ENCODE results near the gene CENPT. TPM values are rescaled to one million over a fixed set of nuclear protein-coding genes. Genes with fewer than 3 reads are reported as not detected.
"Not testable (repeated sequence)": the region's sequence is repeated elsewhere in the genome, so short reads cannot be mapped to it uniquely, and the experiment has no call there.

Gene CENPT
- total RNA-seq, 2 experiments from 2014 or later = 55.4 to 85.3 TPM

- peaks cover 6% of the 10 kb centered on the region; the same call in 1 of the 2 replicates for H3K36me3 ChIP-seq (ENCODE audit: insufficient read depth, low read length)
- H2AFZ ChIP-seq (ENCODE audit: low read length) = peak overlapping the region; percentile 87
- no peak for DNase-seq (ENCODE audit: low spot score)
- peak overlapping the region; percentile 99 for H3K4me3 ChIP-seq (ENCODE audit: low read depth, low read length, poor library complexity, severe bottlenecking)
- peaks cover 6% of the 10 kb centered on the region; the same call in 1 of the 2 replicates for H4K20me1 ChIP-seq (ENCODE audit: insufficient read depth, low read length)
- H3K4me1 ChIP-seq (ENCODE audit: insufficient read depth, low read length, poor library complexity, severe bottlenecking) = peaks cover 37% of the 10 kb centered on the region
- peaks cover 35% of the 10 kb centered on the region for H3K79me2 ChIP-seq (ENCODE audit: insufficient read depth, low read depth, low read length)
- H3K9me3 ChIP-seq (ENCODE audit: low read length) = no peaks in the 10 kb centered on the region
- POLR2A ChIA-PET = interaction anchor here (0.6 kb wide), 1 partner anchor 210 kb away, joined by 7 read pairs; no protein-coding TSS in a partner anchor
- H3K27ac ChIP-seq (ENCODE audit: low read depth, low read length, poor library complexity, severe bottlenecking) = no peak overlapping the region
- H3K9me2 ChIP-seq (ENCODE audit: insufficient read depth, low read length) = no peaks in the 10 kb centered on the region
- TF ChIP-seq CTCF (conservative IDR thresholded peaks at IDR 0.05; ENCODE audit: low read length) = no peak
- TF ChIP-seq EZH2phosphoT487 (IDR thresholded peaks at IDR 0.05; ENCODE audit: borderline replicate concordance, low read depth, low read length) = no peak
- CTCF ChIA-PET (ENCODE audit: unreplicated experiment) = no interaction called here
- no TSS peak for BruUV-seq (replicated peaks)
- H3K4me2 ChIP-seq (ENCODE audit: low read length) = peak overlapping the region; percentile 98
- intact Hi-C loops (cut with micrococcal nuclease; ENCODE audit: unreplicated experiment) = no loop called here
Observed at GRCh38 chr16:67841198-67841815, 6.2 kb downstream of the CENPT start.

- CTCF ChIA-PET (ENCODE audit: unreplicated experiment) = no interaction called here
- Histone ChIP-seq H3K9me3 (ENCODE audit: low read length) (no peaks in the 10 kb centered on the region), H4K20me1 (ENCODE audit: insufficient read depth, low read length) (no peaks in the 10 kb centered on the region), H3K4me2 (ENCODE audit: low read length) (no peak overlapping the region), H3K4me1 (ENCODE audit: insufficient read depth, low read length, poor library complexity, severe bottlenecking) (peaks cover 14% of the 10 kb centered on the region), H2AFZ (ENCODE audit: low read length) (no peak overlapping the region), H3K27ac (ENCODE audit: low read depth, low read length, poor library complexity, severe bottlenecking) (no peak overlapping the region), H3K4me3 (ENCODE audit: low read depth, low read length, poor library complexity, severe bottlenecking) (no peak overlapping the region), H3K79me2 (ENCODE audit: insufficient read depth, low read depth, low read length) (peaks cover 3% of the 10 kb centered on the region; the same call in 1 of the 2 replicates), H3K36me3 (ENCODE audit: insufficient read depth, low read length) (no peaks in the 10 kb centered on the region), H3K9me2 (ENCODE audit: insufficient read depth, low read length) (no peaks in the 10 kb centered on the region)
- DNase-seq (ENCODE audit: low spot score) = no peak
- POLR2A ChIA-PET = no interaction called here
- BruUV-seq (replicated peaks) = no TSS peak
- intact Hi-C loops (cut with micrococcal nuclease; ENCODE audit: unreplicated experiment) = no loop called here
- TF ChIP-seq CTCF (conservative IDR thresholded peaks at IDR 0.05; ENCODE audit: low read length) = no peak
Observed at GRCh38 chr16:67837811-67838210, 9.7 kb downstream of the CENPT start.

- CTCF ChIA-PET (ENCODE audit: unreplicated experiment); intact Hi-C loops (cut with micrococcal nuclease; ENCODE audit: unreplicated experiment); H3K36me3 ChIP-seq (ENCODE audit: insufficient read depth, low read length); DNase-seq (ENCODE audit: low spot score); H3K4me2 ChIP-seq (ENCODE audit: low read length); H4K20me1 ChIP-seq (ENCODE audit: insufficient read depth, low read length); H2AFZ ChIP-seq (ENCODE audit: low read length); H3K9me2 ChIP-seq (ENCODE audit: insufficient read depth, low read length); BruUV-seq (replicated peaks); H3K79me2 ChIP-seq (ENCODE audit: insufficient read depth, low read depth, low read length); H3K27ac ChIP-seq (ENCODE audit: low read depth, low read length, poor library complexity, severe bottlenecking); H3K9me3 ChIP-seq (ENCODE audit: low read length); H3K4me3 ChIP-seq (ENCODE audit: low read depth, low read length, poor library complexity, severe bottlenecking): not testable (repeated sequence)
- H3K4me1 ChIP-seq (ENCODE audit: insufficient read depth, low read length, poor library complexity, severe bottlenecking) = peaks cover 17% of the 10 kb centered on the region
- POLR2A ChIA-PET = interaction anchor here (0.6 to 1.2 kb wide), 2 partner anchors 7 to 145 kb away, joined by 3 read pairs; no protein-coding TSS in a partner anchor
Observed at GRCh38 chr16:67837190-67837589, 10.3 kb downstream of the CENPT start.
